Right lobe of liver (tissue), 4 donors: Measurements from ENCODE around the gene BROX.

ENCODE experiments used
- CTCF ChIP-seq, 4 donors: fragments of 200-600 bp in 3 of 4; fragments of 450-650 bp in 1 of 4; IDR thresholded peaks; one replicate each; pipeline versions ENCODE4 v1.5.1 to v1.8.0; 2016 to 2022; ENCODE audit warnings: antibody characterized with exemption in 4 of 4, mild to moderate bottlenecking in 2 of 4
- POLR2A ChIP-seq: fragments of 450-650 bp; IDR thresholded peaks from one replicate; pipeline ENCODE4 v1.6.1; 2017; ENCODE audit warnings: antibody characterized with exemption, mild to moderate bottlenecking
- donor health status: DM: no; HTN: no; CAD: no.
- donor health status: DM: no; HTN: no; CAD: no.
- donor health status: DM: no; HTN: yes; CAD: no.

DNA sequence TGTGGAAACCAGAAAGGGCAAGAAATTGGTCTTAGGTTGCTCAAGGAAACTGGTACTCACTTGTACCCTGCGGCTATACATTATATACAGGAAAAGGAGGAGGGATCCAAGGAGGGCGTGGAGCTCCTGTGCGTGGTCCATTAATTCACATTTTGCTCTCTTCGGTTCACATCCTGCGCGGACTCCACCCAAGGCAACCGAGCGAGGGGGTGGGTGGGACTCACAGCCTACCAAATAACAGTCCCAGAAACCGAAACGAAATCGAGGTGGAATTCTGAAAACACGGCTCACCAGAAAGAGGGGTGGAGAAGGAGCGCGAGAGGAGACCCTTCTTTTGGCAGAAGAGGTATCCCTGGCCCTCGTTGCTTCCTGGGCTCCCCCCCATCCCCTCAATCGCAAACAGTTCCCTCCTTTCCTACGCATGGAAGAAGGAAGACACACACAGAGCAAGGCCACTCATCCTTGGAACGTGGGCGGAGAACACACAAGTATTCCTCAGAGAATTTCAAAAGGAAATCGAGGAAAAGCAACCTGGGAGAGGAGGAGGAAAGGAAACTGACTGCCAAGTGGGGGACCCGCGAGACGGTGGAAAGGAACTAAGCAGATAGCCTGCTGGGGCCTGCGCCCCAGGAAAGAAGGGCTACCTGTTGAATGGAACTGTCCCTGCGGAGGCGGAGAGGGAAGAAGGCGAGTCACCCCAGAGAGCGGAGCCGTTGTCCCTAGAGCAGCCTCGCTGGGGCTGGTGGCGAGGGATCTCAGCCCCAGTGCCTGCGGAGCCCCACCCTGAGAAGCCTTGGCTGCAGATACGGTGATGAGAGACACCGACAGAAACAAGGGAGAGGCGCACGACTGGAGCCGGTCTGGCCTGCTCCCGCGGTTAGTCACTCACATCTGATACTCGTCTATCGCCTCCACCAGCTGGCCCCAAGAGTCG is 778 bp upstream of the BROX start:
- TF ChIP-seq CTCF (IDR thresholded peaks at IDR 0.05) (no peak), POLR2A (no peak)
